H1 (cell line): Measurements from ENCODE around the gene TXNDC11. TPM values are rescaled to one million over a fixed set of nuclear protein-coding genes. Genes with fewer than 3 reads are reported as not detected.
A peak's percentile ranks its signal among the peaks of the same experiment; 100 is the strongest.

Experiments used
- CTCF ChIA-PET: fragments of 300-600 bp; sonication (Branson Sonifier 250); formaldehyde crosslinking; loops from one replicate; lab custom pipeline; 2021; ENCODE audit not compliant: partially characterized antibody; lab: Charles Lee
- POLR2A ChIA-PET: fragments of 300-600 bp; sonication (Branson Sonifier 250); formaldehyde crosslinking; loops from one replicate; lab custom pipeline; 2021; ENCODE audit warnings: inconsistent platforms; ENCODE audit not compliant: partially characterized antibody; lab: Charles Lee
- DNase-seq, 2 experiments: peaks; one replicate each; pipeline versions ENCODE4 v3.0.0 to v3.0.0-alpha.2; 2010 to 2022; ENCODE audit warnings: low spot score in 2 of 2, low read depth in 1 of 2, mixed read lengths in 1 of 2
- FAIRE-seq: peaks from 2 replicates; lab custom pipeline; 2011; peaks lifted over from hg19 to GRCh38; lab: Jason Lieb, UNC
- H2AFZ ChIP-seq: 2 replicates; pipeline ENCODE4 v1.8.1; 2012; ENCODE audit warnings: low read length, inconsistent platforms
- H2AK5ac ChIP-seq: 2 replicates; pipeline ENCODE4 v1.6.1; 2013; ENCODE audit warnings: low read depth, low read length
- H2BK120ac ChIP-seq: replicated peaks from 2 replicates; pipeline ENCODE3; 2013; ENCODE audit warnings: low read depth, low read length, inconsistent platforms
- H2BK12ac ChIP-seq: 2 replicates; pipeline ENCODE4 v1.6.1; 2013; ENCODE audit warnings: low read depth, low read length
- H2BK15ac ChIP-seq: 2 replicates; pipeline ENCODE4 v1.6.1; 2013; ENCODE audit warnings: low read length
- H2BK20ac ChIP-seq: 2 replicates; pipeline ENCODE4 v1.6.1; 2013; ENCODE audit warnings: low read length
- H2BK5ac ChIP-seq: 2 replicates; pipeline ENCODE4 v1.6.1; 2013; ENCODE audit warnings: low read depth, low read length
- H3K14ac ChIP-seq: 2 replicates; pipeline ENCODE4 v1.6.1; 2013; ENCODE audit warnings: inconsistent platforms; ENCODE audit not compliant: insufficient read length
- H3K18ac ChIP-seq: 2 replicates; pipeline ENCODE4 v1.6.1; 2013; ENCODE audit warnings: low read length; ENCODE audit errors: extremely low read depth
- H3K23ac ChIP-seq: 2 replicates; pipeline ENCODE4 v1.6.1; 2013; ENCODE audit warnings: inconsistent platforms; ENCODE audit not compliant: insufficient read length
- H3K23me2 ChIP-seq: 2 replicates; pipeline ENCODE4 v1.6.1; 2013; ENCODE audit warnings: low read depth, low read length
- H3K27ac ChIP-seq: 2 replicates; pipeline ENCODE4 v1.6.1; 2011; ENCODE audit warnings: low read depth, low read length, inconsistent platforms
- H3K27me3 ChIP-seq, 4 experiments: replicated peaks in 1 of 4; 1 replicate in 1 of 4; 2 replicates in 3 of 4; pipeline versions ENCODE4 v1.6.1 to v1.8.1; 2011 to 2013; ENCODE audit warnings: low read length in 3 of 4, mild to moderate bottlenecking in 3 of 4, inconsistent platforms in 2 of 4, mixed read lengths in 2 of 4, moderate library complexity in 1 of 4; ENCODE audit not compliant: control insufficient read depth in 3 of 4, insufficient read depth in 3 of 4; ENCODE audit errors: extremely low read depth in 1 of 4
- H3K36me3 ChIP-seq, 4 experiments: 2 replicates each; pipeline versions ENCODE4 v1.6.1 to v1.8.1; 2011 to 2013; ENCODE audit warnings: mild to moderate bottlenecking in 4 of 4, low read length in 3 of 4, moderate library complexity in 2 of 4, control low read depth in 1 of 4, inconsistent platforms in 1 of 4; ENCODE audit not compliant: insufficient read depth in 4 of 4, control insufficient read depth in 2 of 4
- H3K4ac ChIP-seq: replicated peaks from 2 replicates; pipeline ENCODE3; 2013; ENCODE audit warnings: low read length, low read depth, mixed read lengths, inconsistent platforms; ENCODE audit not compliant: insufficient read length
- H3K4me1 ChIP-seq, 4 experiments: replicated peaks in 1 of 4; 1 replicate in 1 of 4; 2 replicates in 3 of 4; pipeline versions ENCODE4 v1.6.1 to v1.8.1; 2011 to 2013; ENCODE audit warnings: low read length in 3 of 4, inconsistent platforms in 2 of 4, mixed read lengths in 1 of 4; ENCODE audit not compliant: insufficient read depth in 4 of 4, control insufficient read depth in 3 of 4
- H3K4me2 ChIP-seq, 2 experiments: 2 replicates each; pipeline versions ENCODE4 v1.6.1 to v1.8.1; 2011 to 2013; ENCODE audit warnings: low read depth in 2 of 2, low read length in 2 of 2, control low read depth in 1 of 2, inconsistent platforms in 1 of 2, mild to moderate bottlenecking in 1 of 2; ENCODE audit not compliant: insufficient read depth in 1 of 2
- H3K4me3 ChIP-seq, 4 experiments: fragments of 200-600, 300-600 bp in 1 of 4; sonication (generic), shearing (Covaris generic), sonication (Bioruptor Twin) in 1 of 4; 2 replicates each; pipeline versions ENCODE4 v1.5.1 to v1.8.1; 2011 to 2016; ENCODE audit warnings: low read length in 4 of 4, low read depth in 3 of 4, control low read depth in 2 of 4, inconsistent platforms in 2 of 4, mild to moderate bottlenecking in 2 of 4, mixed read lengths in 1 of 4, moderate library complexity in 1 of 4; ENCODE audit not compliant: insufficient read depth in 2 of 4; ENCODE audit errors: extremely low read depth in 1 of 4
- H3K56ac ChIP-seq: replicated peaks from 2 replicates; pipeline ENCODE3; 2013; ENCODE audit warnings: low read depth, mild to moderate bottlenecking, mixed read lengths, low read length, inconsistent platforms; ENCODE audit not compliant: insufficient read length
- H3K79me1 ChIP-seq: 2 replicates; pipeline ENCODE4 v1.6.1; 2013; ENCODE audit warnings: low read depth, low read length, control low read depth
- H3K79me2 ChIP-seq, 2 experiments: 2 replicates each; pipeline versions ENCODE4 v1.6.1 to v1.8.1; 2012 to 2013; ENCODE audit warnings: low read length in 2 of 2, mild to moderate bottlenecking in 2 of 2, inconsistent platforms in 1 of 2; ENCODE audit not compliant: insufficient read depth in 2 of 2, control insufficient read depth in 1 of 2
- H3K9ac ChIP-seq, 4 experiments: replicated peaks in 1 of 4; 1 replicate in 1 of 4; 2 replicates in 3 of 4; pipeline versions ENCODE4 v1.6.1 to v1.8.1; 2011 to 2013; ENCODE audit warnings: low read depth in 3 of 4, low read length in 3 of 4, control low read depth in 2 of 4, mild to moderate bottlenecking in 2 of 4, moderate library complexity in 2 of 4, inconsistent platforms in 1 of 4; ENCODE audit errors: extremely low read depth in 1 of 4
- H3K9me3 ChIP-seq, 2 experiments: 2 replicates each; pipeline versions ENCODE4 v1.6.1 to v1.8.1; 2012 to 2013; ENCODE audit warnings: mild to moderate bottlenecking in 2 of 2, moderate library complexity in 2 of 2, control low read depth in 1 of 2, inconsistent platforms in 1 of 2, low read depth in 1 of 2, low read length in 1 of 2, mixed read lengths in 1 of 2; ENCODE audit not compliant: insufficient read depth in 2 of 2
- H4K20me1 ChIP-seq, 2 experiments: replicated peaks in 1 of 2; 2 replicates each; pipeline versions ENCODE3 to v1.8.1; 2011 to 2013; ENCODE audit warnings: inconsistent platforms in 2 of 2, low read length in 2 of 2, mild to moderate bottlenecking in 1 of 2; ENCODE audit not compliant: insufficient read depth in 2 of 2, control insufficient read depth in 1 of 2
- H4K5ac ChIP-seq: 2 replicates; pipeline ENCODE4 v1.6.1; 2013; ENCODE audit warnings: low read length, low read depth, mixed read lengths, inconsistent platforms; ENCODE audit not compliant: insufficient read length
- H4K8ac ChIP-seq: 2 replicates; pipeline ENCODE4 v1.8.0; 2013; ENCODE audit warnings: mild to moderate bottlenecking, moderate library complexity, low read length, inconsistent platforms; ENCODE audit not compliant: insufficient read depth; ENCODE audit errors: extremely low read depth
- H4K91ac ChIP-seq: replicated peaks from 2 replicates; pipeline ENCODE3; 2013; ENCODE audit warnings: low read length, mixed read lengths, inconsistent platforms; ENCODE audit not compliant: insufficient read length
- BACH1 ChIP-seq: IDR thresholded peaks from 2 replicates; pipeline ENCODE4 v1.6.1; 2012; ENCODE audit warnings: low read length, improper control_type of control experiment
- BCL11A ChIP-seq, 2 experiments: IDR thresholded peaks; one replicate each; pipeline ENCODE4 v1.6.1; 2011; ENCODE audit warnings: low read depth in 2 of 2, low read length in 2 of 2, mild to moderate bottlenecking in 2 of 2
- EP300 ChIP-seq, 2 experiments: IDR thresholded peaks; 1 replicate in 1 of 2; 2 replicates in 1 of 2; pipeline ENCODE4 v1.6.1; 2011 to 2012; ENCODE audit warnings: low read depth in 2 of 2, low read length in 2 of 2, mild to moderate bottlenecking in 2 of 2, borderline replicate concordance in 1 of 2, inconsistent platforms in 1 of 2, moderate library complexity in 1 of 2
- EZH2 ChIP-seq: fragments of 200-600 bp; sonication (generic); IDR thresholded peaks from 2 replicates; pipeline ENCODE4 v1.7.1; 2012; ENCODE audit warnings: low read depth, mild to moderate bottlenecking, moderate library complexity, low read length, inconsistent platforms; ENCODE audit not compliant: severe bottlenecking
- GABPA ChIP-seq: IDR thresholded peaks from 2 replicates; pipeline ENCODE4 v1.6.1; 2011; ENCODE audit warnings: mild to moderate bottlenecking, low read length, moderate library complexity, borderline replicate concordance; ENCODE audit not compliant: insufficient read depth
- GTF2F1 ChIP-seq: IDR thresholded peaks from 2 replicates; pipeline ENCODE4 v1.6.1; 2012; ENCODE audit warnings: low read depth, low read length, improper control_type of control experiment, borderline replicate concordance
- HDAC6 ChIP-seq: IDR thresholded peaks from one replicate; pipeline ENCODE4 v1.7.1; 2012; ENCODE audit warnings: low read depth, mild to moderate bottlenecking, inconsistent platforms, low read length, moderate library complexity
- MAFK ChIP-seq: IDR thresholded peaks from 2 replicates; pipeline ENCODE4 v1.6.1; 2012; ENCODE audit warnings: low read depth, mild to moderate bottlenecking, improper control_type of control experiment, low read length
- PHF8 ChIP-seq: fragments of 200-600 bp; sonication (generic); conservative IDR thresholded peaks from 2 replicates; pipeline ENCODE4 v1.7.1; 2012; ENCODE audit warnings: low read depth, mild to moderate bottlenecking, inconsistent platforms, low read length, moderate library complexity
- POLR2AphosphoS5 ChIP-seq: IDR thresholded peaks from 2 replicates; pipeline ENCODE4 v1.6.1; 2011; ENCODE audit warnings: low read depth, low read length
- POU5F1 ChIP-seq: IDR thresholded peaks from 2 replicates; pipeline ENCODE4 v1.6.1; 2011; ENCODE audit warnings: low read depth, mild to moderate bottlenecking, low read length, moderate library complexity
- SIRT6 ChIP-seq: IDR thresholded peaks from one replicate; pipeline ENCODE4 v1.7.1; 2012; ENCODE audit warnings: low read length, inconsistent platforms
- SIX5 ChIP-seq: IDR thresholded peaks from 2 replicates; pipeline ENCODE4 v1.6.1; 2011; ENCODE audit warnings: mild to moderate bottlenecking, low read depth, low read length
- SP4 ChIP-seq: IDR thresholded peaks from 2 replicates; pipeline ENCODE4 v1.6.1; 2012; ENCODE audit warnings: low read length, inconsistent platforms
- WGBS, 2 experiments: shearing (Covaris generic) in 1 of 2; methylation state at CpG; one replicate each; pipeline versions ENCODE4 v1.1.6 to v1.1.7; 2013 to 2015; ENCODE audit warnings: low lambda C conversion rate in 2 of 2, mixed read lengths in 2 of 2, inconsistent platforms in 1 of 2, low coverage in 1 of 2, missing lambda C conversion rate in 1 of 2; ENCODE audit not compliant: insufficient replicate concordance in 2 of 2, insufficient coverage in 1 of 2, insufficient read length in 1 of 2; ENCODE audit errors: extremely low coverage in 1 of 2, missing lambda C conversion rate in 1 of 2; 5-methylcytosine and 5-hydroxymethylcytosine counted together
- polyA plus RNA-seq, 7 experiments: library from polyadenylated mRNA; depleted of rRNA in 3 of 7; stranded (reverse) in 5 of 7; unstranded in 2 of 7; fragments of >200 nt in 5 of 7; fragments of 200-250 nt in 2 of 7; gene quantifications; 1 replicate in 5 of 7; 2 replicates in 1 of 7; 4 replicates in 1 of 7; pipeline versions ENCODE4 v1.2.1 to v1.2.3, GENCODE V29; 2011 to 2013; ENCODE audit warnings: missing spikeins in 2 of 7, mixed read lengths in 2 of 7
- total RNA-seq: library from RNA; stranded (reverse); fragmentation: NEBNext Ultra II Directional; extraction: Animal tissue kit (Norgen Biotek cat#: 25700); gene quantifications from 2 replicates; pipeline ENCODE4 v1.2.1, GENCODE V29; 2021

The TXNDC11 gene
- total and polyA plus RNA-seq, 2 of the 8 experiments (the other 6 are each of a cell fraction or from before 2014, with no cell fraction given), result 13.5 to 13.8 TPM

GRCh38 chr16:11671676-11672075 is 71.0 kb downstream of the TXNDC11 start:
- Histone ChIP-seq H3K4me3 (no peak overlapping the region), H2AFZ (no peak overlapping the region), H4K8ac (peak overlapping the region; percentile 57; the same call in 1 of the 2 replicates), H3K4ac (no peak overlapping the region), H3K4me2 (no peak overlapping the region), H3K27me3 (peaks cover 0 to 4% (median 0%) of the 10 kb centered on the region in 4 experiments; a peak in 2 of 7 replicates), H4K91ac (no peak overlapping the region), H3K79me2 (peaks cover 14 to 64% of the 10 kb centered on the region in 2 experiments), H4K20me1 (peaks cover 29 to 62% of the 10 kb centered on the region in 2 experiments), H2BK12ac (no peak overlapping the region), H3K18ac (no peak overlapping the region), H2BK120ac (no peak overlapping the region), H3K4me1 (peaks cover 5 to 31% (median 22%) of the 10 kb centered on the region in 4 experiments), H3K14ac (no peak overlapping the region), H2BK15ac (no peak overlapping the region; the same call in 1 of the 2 replicates), H2BK20ac (no peak overlapping the region), H4K5ac (no peak overlapping the region), H3K27ac (no peak overlapping the region), H3K79me1 (peaks cover 28% of the 10 kb centered on the region), H3K9ac (no peak overlapping the region), H3K23ac (no peak overlapping the region), H3K36me3 (peaks cover 3 to 10% (median 7%) of the 10 kb centered on the region in 4 experiments; a peak in 6 of 8 replicates), H3K56ac (no peak overlapping the region), H2AK5ac (peak overlapping the region; percentile 24; the same call in 1 of the 2 replicates), H3K23me2 (peaks cover 5% of the 10 kb centered on the region; the same call in 1 of the 2 replicates), H2BK5ac (peak overlapping the region; percentile 78), H3K9me3 (no peaks in the 10 kb centered on the region)
- 91% methylated on average over 8 of the region's 8 CpGs; no CpG with 5 or more reads in 1 of the 2 experiments for WGBS, 2 experiments
- no peak for FAIRE-seq
- ChIA-PET POLR2A (interaction anchor here (1.6 to 2.0 kb wide), 2 partner anchors 11 to 19 kb away, joined by 3 to 6 read pairs; no protein-coding TSS in a partner anchor), CTCF (interaction anchor here (1.4 to 3.5 kb wide), 2 partner anchors 30 to 142 kb away, joined by 3 to 13 read pairs; no protein-coding TSS in a partner anchor)
- DNase-seq, result no peak
- TF ChIP-seq GTF2F1 (no peak), HDAC6 (no peak), POU5F1 (no peak), PHF8 (no peak), BCL11A (IDR thresholded peaks at IDR 0.05; ENCODE audit: low read depth in 2 of 2, low read length in 2 of 2) (no peak), MAFK (no peak), EP300 (IDR thresholded peaks at IDR 0.05; ENCODE audit: borderline replicate concordance in 1 of 2, low read depth in 2 of 2, low read length in 2 of 2) (no peak), EZH2 (no peak), SIRT6 (no peak), SP4 (no peak), GABPA (no peak), SIX5 (no peak), BACH1 (no peak), POLR2AphosphoS5 (no peak)
